Left lung (tissue), 10 donors: ENCODE measurements around the gene PIGN. TPM values are rescaled to one million over a fixed set of nuclear protein-coding genes. Genes with fewer than 3 reads are reported as not detected.

ENCODE experiments used
- ATAC-seq: fragments of 200-7000 bp; cut with Tn5 transposase; one replicate; pipeline ENCODE4 v1.9.1; 2020; ENCODE audit warnings: moderate library complexity
- DNase-seq, 4 donors: peaks; one replicate each; pipeline ENCODE4 v3.0.0-alpha.2; 2013 to 2020
- H3K27ac ChIP-seq, 2 donors: fragments of 200-600 bp; sonication (generic) in 1 of 2; one replicate each; pipeline versions ENCODE4 v1.5.0 to v1.8.0; 2020 to 2021
- H3K27me3 ChIP-seq, 2 donors: fragments of 200-600 bp; sonication (generic) in 1 of 2; one replicate each; pipeline versions ENCODE4 v1.5.0 to v1.8.0; 2020 to 2021
- H3K36me3 ChIP-seq, 2 donors: fragments of 200-600 bp; sonication (generic) in 1 of 2; one replicate each; pipeline versions ENCODE4 v1.5.0 to v1.8.0; 2020 to 2021
- H3K4me1 ChIP-seq, 2 donors: fragments of 200-600 bp; one replicate each; pipeline ENCODE4 v1.8.0; 2021
- H3K4me3 ChIP-seq, 2 donors: fragments of 200-600 bp; sonication (generic) in 1 of 2; one replicate each; pipeline versions ENCODE4 v1.5.0 to v1.8.0; 2020 to 2021; ENCODE audit warnings: mild to moderate bottlenecking in 1 of 2
- H3K9me3 ChIP-seq, 2 donors: fragments of 200-600 bp; sonication (generic) in 1 of 2; one replicate each; pipeline versions ENCODE4 v1.5.0 to v1.8.0; 2020 to 2021
- intact Hi-C, 2 donors: fragments of 100-400 bp; cut with DNase I; formaldehyde crosslinking; loops; one replicate each; pipeline versions ENCODE4 v1.11.2 to v1.14.2; 2022
- polyA plus RNA-seq, 6 donors: library from polyadenylated mRNA; unstranded; fragments of 120-200 nt; gene quantifications; one replicate each; pipeline ENCODE4 v1.2.1, GENCODE V29; 2013; ENCODE audit not compliant: insufficient read length in 6 of 6
- total RNA-seq, 2 donors: library from RNA; stranded (reverse); fragmentation: NEBNext Ultra II Directional; extraction: Animal tissue kit (Norgen Biotek cat#: 25700); gene quantifications; one replicate each; pipeline ENCODE4 v1.2.1, GENCODE V29; 2021
- TF ChIP-seq, protein P1 (sequence below), 2 donors: fragments of 200-600 bp; sonication (generic) in 1 of 2; IDR thresholded peaks; one replicate each; pipeline versions ENCODE4 v1.5.0 to v1.8.0; 2021; ENCODE audit warnings: antibody characterized with exemption in 2 of 2
- donor health status: DM: no; HTN: yes; CAD: no.
- donor health status: DM: no; HTN: no; CAD: no.

The PIGN gene
- total and polyA plus RNA-seq, 8 donors: 28.1 to 36.8 (median 29.5) TPM

- Histone ChIP-seq H3K27ac (no peak overlapping the region), H3K4me3 (no peak overlapping the region), H3K27me3 (no peaks in the 10 kb centered on the region), H3K36me3 (peaks cover 0 to 11% of the 10 kb centered on the region in 2 donors), H3K9me3 (no peaks in the 10 kb centered on the region), H3K4me1 (no peaks in the 10 kb centered on the region)
- intact Hi-C loops: no loop called here
- ATAC-seq: no peak
- DNase-seq: no peak
- TF ChIP-seq, protein P1, sequence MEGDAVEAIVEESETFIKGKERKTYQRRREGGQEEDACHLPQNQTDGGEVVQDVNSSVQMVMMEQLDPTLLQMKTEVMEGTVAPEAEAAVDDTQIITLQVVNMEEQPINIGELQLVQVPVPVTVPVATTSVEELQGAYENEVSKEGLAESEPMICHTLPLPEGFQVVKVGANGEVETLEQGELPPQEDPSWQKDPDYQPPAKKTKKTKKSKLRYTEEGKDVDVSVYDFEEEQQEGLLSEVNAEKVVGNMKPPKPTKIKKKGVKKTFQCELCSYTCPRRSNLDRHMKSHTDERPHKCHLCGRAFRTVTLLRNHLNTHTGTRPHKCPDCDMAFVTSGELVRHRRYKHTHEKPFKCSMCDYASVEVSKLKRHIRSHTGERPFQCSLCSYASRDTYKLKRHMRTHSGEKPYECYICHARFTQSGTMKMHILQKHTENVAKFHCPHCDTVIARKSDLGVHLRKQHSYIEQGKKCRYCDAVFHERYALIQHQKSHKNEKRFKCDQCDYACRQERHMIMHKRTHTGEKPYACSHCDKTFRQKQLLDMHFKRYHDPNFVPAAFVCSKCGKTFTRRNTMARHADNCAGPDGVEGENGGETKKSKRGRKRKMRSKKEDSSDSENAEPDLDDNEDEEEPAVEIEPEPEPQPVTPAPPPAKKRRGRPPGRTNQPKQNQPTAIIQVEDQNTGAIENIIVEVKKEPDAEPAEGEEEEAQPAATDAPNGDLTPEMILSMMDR (IDR thresholded peaks at IDR 0.05): no peak
Measured at GRCh38 chr18:62061821-62062478, 124.9 kb downstream of the PIGN start.

DNA sequence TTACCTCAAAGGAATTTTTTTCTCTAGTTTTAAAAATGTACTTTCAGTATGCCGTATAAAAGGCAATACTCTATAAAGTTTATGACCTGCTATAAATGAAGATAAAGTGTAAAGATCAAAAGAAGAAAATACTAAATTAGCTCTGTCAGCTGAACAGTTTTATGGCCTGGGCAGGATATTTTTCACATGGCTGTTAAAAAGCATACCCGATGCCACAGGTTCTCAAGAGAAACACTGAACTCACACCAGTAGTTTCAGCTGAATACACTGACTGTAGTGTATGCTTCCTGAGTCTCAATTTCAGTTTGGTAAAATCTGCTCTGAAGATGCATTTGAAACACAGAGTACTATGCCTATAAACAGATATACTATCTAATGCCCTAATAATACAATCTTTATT lies 126.0 kb downstream of the PIGN start:
- DNase-seq (no peak), ATAC-seq (no peak)
- intact Hi-C loops: no loop called here
- H3K4me3 ChIP-seq: no peak overlapping the region
- H3K9me3 ChIP-seq: no peaks in the 10 kb centered on the region
- no peaks in the 10 kb centered on the region for H3K27me3 ChIP-seq
- peaks cover 0 to 11% of the 10 kb centered on the region in 2 donors for H3K36me3 ChIP-seq
- H3K4me1 ChIP-seq: no peaks in the 10 kb centered on the region
- TF ChIP-seq, protein P1 (IDR thresholded peaks at IDR 0.05): no peak
- H3K27ac ChIP-seq: no peak overlapping the region

DNA sequence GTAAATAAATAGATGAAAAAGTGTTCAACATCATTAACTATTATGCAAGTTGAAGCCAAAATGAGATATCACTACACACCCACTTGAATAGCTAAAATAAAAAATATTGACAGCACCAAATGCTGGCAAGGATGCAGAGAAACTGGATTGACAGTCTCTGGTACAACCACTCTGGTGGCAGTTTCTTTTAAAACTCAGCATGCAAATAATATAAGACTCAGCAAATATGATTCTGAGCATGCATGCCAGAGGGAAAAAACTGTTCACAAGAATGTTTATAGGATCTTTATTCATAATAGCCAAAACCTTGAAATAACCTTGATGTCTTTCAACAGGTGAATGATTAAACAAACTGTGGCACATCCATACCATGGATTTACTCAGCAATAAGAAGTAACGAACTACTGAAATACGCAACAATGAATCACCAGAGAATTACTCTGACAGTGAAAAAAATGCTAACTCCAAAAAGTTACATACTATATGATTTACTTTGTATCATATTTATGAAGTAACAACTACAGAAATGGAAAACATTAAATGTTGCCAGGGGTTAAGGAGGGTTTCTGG lies 131.8 kb downstream of the PIGN start:
- H3K4me3 ChIP-seq: no peak overlapping the region
- H3K27ac ChIP-seq: no peak overlapping the region
- ATAC-seq (no peak), DNase-seq (no peak)
- H3K4me1 ChIP-seq: no peaks in the 10 kb centered on the region
- intact Hi-C loops: no loop called here
- TF ChIP-seq, protein P1 (IDR thresholded peaks at IDR 0.05): no peak
- no peaks in the 10 kb centered on the region for H3K27me3 ChIP-seq
- no peaks in the 10 kb centered on the region for H3K9me3 ChIP-seq
- H3K36me3 ChIP-seq: peaks cover 0 to 9% of the 10 kb centered on the region in 2 donors

GRCh38 chr18:62048279-62048678 lies 138.6 kb downstream of the PIGN start:
- intact Hi-C loops: no loop called here
- H3K4me3 ChIP-seq: no peak overlapping the region
- no peaks in the 10 kb centered on the region for H3K27me3 ChIP-seq
- H3K27ac ChIP-seq: no peak overlapping the region
- TF ChIP-seq, protein P1 (IDR thresholded peaks at IDR 0.05): no peak
- H3K36me3 ChIP-seq: no peaks in the 10 kb centered on the region
- no peaks in the 10 kb centered on the region for H3K4me1 ChIP-seq
- no peak for ATAC-seq
- peaks cover 0 to 7% of the 10 kb centered on the region in 2 donors for H3K9me3 ChIP-seq
- no peak for DNase-seq

- no peak for ATAC-seq
- H3K4me1 ChIP-seq: no peaks in the 10 kb centered on the region
- peaks cover 0 to 4% of the 10 kb centered on the region in 2 donors for H3K36me3 ChIP-seq
- H3K27me3 ChIP-seq: no peaks in the 10 kb centered on the region
- H3K27ac ChIP-seq: no peak overlapping the region
- no peak for DNase-seq
- no peak overlapping the region for H3K4me3 ChIP-seq
- intact Hi-C loops: no loop called here
- TF ChIP-seq, protein P1 (IDR thresholded peaks at IDR 0.05): no peak
- peaks cover 0 to 7% of the 10 kb centered on the region in 2 donors for H3K9me3 ChIP-seq
Measured at GRCh38 chr18:62045316-62045715, 141.5 kb downstream of the PIGN start.
